ENCODE data around the gene UTS2R. TPM values are rescaled to one million over a fixed set of nuclear protein-coding genes. Genes with fewer than 3 reads are reported as not detected.
"Not testable (repeated sequence)": the region's sequence is repeated elsewhere in the genome, so short reads cannot be mapped to it uniquely, and the experiment has no call there.

UTS2R gene
- total RNA-seq, 2 donors from 2014 or later = not detected

- H3K27ac ChIP-seq = no peak overlapping the region
- TF ChIP-seq CTCF (IDR thresholded peaks at IDR 0.05) (no peak), POLR2A (IDR thresholded peaks at IDR 0.05) (no peak)
- peaks cover 17% of the 10 kb centered on the region for H3K4me1 ChIP-seq
- no peaks in the 10 kb centered on the region for H3K9me3 ChIP-seq
- H3K4me3 ChIP-seq = no peak overlapping the region
- ATAC-seq = no peak
- no peaks in the 10 kb centered on the region for H3K36me3 ChIP-seq (replicated peaks in 1 of 2; ENCODE audit: insufficient read depth in 1 of 2, low read depth in 2 of 2)
- intact Hi-C loops (cut with DNase I) = loop anchor here (5.0 kb wide), 1 partner anchor 63 kb away; no protein-coding TSS in a partner anchor
- no peaks in the 10 kb centered on the region for H3K27me3 ChIP-seq
- WGBS, 2 donors = 87 to 92% methylated on average over 10 to 14 of the region's 14 CpGs
- DNase-seq = no peak
These were observed 38.6 kb downstream of the UTS2R start for GRCh38 chr17:82410014-82410716.

- Histone ChIP-seq H3K4me1 (peaks cover 17% of the 10 kb centered on the region), H3K36me3 (replicated peaks in 1 of 2; ENCODE audit: insufficient read depth in 1 of 2, low read depth in 2 of 2) (no peaks in the 10 kb centered on the region), H3K27ac (no peak overlapping the region), H3K27me3 (no peaks in the 10 kb centered on the region), H3K4me3 (no peak overlapping the region), H3K9me3 (no peaks in the 10 kb centered on the region)
- no peak for DNase-seq
- no peak for TF ChIP-seq POLR2A (IDR thresholded peaks at IDR 0.05)
- no peak for TF ChIP-seq CTCF (IDR thresholded peaks at IDR 0.05)
- intact Hi-C loops (cut with DNase I) = loop anchor here (5.0 kb wide), 1 partner anchor 64 kb away; no protein-coding TSS in a partner anchor
- WGBS, 2 donors = 92 to 98% methylated on average over 19 to 22 of the region's 24 CpGs
- ATAC-seq = no peak
These were observed 40.0 kb downstream of the UTS2R start for GRCh38 chr17:82411396-82412053.

GRCh38 chr17:82412081-82412480, 40.5 kb downstream of the UTS2R start:
- not testable (repeated sequence) for ATAC-seq; DNase-seq; H3K36me3 ChIP-seq (replicated peaks in 1 of 2; ENCODE audit: insufficient read depth in 1 of 2, low read depth in 2 of 2); H3K4me3 ChIP-seq; H3K27me3 ChIP-seq; H3K27ac ChIP-seq; H3K9me3 ChIP-seq
- peaks cover 17% of the 10 kb centered on the region for H3K4me1 ChIP-seq
- 63 to 78% methylated on average over 14 to 16 of the region's 16 CpGs for WGBS, 2 donors
- intact Hi-C loops (cut with DNase I) = loop anchor here (5.0 kb wide), 1 partner anchor 65 kb away; no protein-coding TSS in a partner anchor

GRCh38 chr17:82412535-82413520, 41.3 kb downstream of the UTS2R start:
- Histone ChIP-seq H3K27me3 (no peaks in the 10 kb centered on the region), H3K4me1 (peaks cover 24% of the 10 kb centered on the region), H3K4me3 (no peak overlapping the region), H3K9me3 (no peaks in the 10 kb centered on the region), H3K27ac (peak overlapping the region in 1 of 4 donors; percentile 6), H3K36me3 (replicated peaks in 1 of 2; ENCODE audit: insufficient read depth in 1 of 2, low read depth in 2 of 2) (no peaks in the 10 kb centered on the region)
- WGBS, 2 donors = 65 to 67% methylated on average over 21 to 29 of the region's 29 CpGs
- peak; percentile 37 to 68 (median 56) for DNase-seq
- intact Hi-C loops (cut with DNase I) = loop anchor here (5.0 kb wide), 1 partner anchor 66 kb away; no protein-coding TSS in a partner anchor
- TF ChIP-seq CTCF (IDR thresholded peaks at IDR 0.05) = no peak
- no peak for TF ChIP-seq POLR2A (IDR thresholded peaks at IDR 0.05)
- peak; percentile 43 for ATAC-seq

Data from body of pancreas (tissue), 4 donors.